PC-3 (cell line): Measurements from ENCODE around the gene DROSHA.

ENCODE experiments used
- CTCF ChIP-seq: fragments of 300-600 bp; sonication (generic); conservative IDR thresholded peaks from 2 replicates; pipeline ENCODE4 v1.5.1; 2017; ENCODE audit warnings: antibody characterized with exemption, low read depth, mild to moderate bottlenecking, low read length
- EZH2 ChIP-seq: fragments of 300-600 bp; sonication (generic); IDR thresholded peaks from one replicate; pipeline ENCODE4 v1.6.1; 2017; ENCODE audit warnings: antibody characterized with exemption, mild to moderate bottlenecking, low read length; ENCODE audit not compliant: unreplicated experiment
- EZH2phosphoT487 ChIP-seq: fragments of 300-600 bp; sonication (generic); IDR thresholded peaks from 2 replicates; pipeline ENCODE4 v1.6.1; 2018; ENCODE audit warnings: mild to moderate bottlenecking, antibody characterized with exemption, low read length, borderline replicate concordance

DNA sequence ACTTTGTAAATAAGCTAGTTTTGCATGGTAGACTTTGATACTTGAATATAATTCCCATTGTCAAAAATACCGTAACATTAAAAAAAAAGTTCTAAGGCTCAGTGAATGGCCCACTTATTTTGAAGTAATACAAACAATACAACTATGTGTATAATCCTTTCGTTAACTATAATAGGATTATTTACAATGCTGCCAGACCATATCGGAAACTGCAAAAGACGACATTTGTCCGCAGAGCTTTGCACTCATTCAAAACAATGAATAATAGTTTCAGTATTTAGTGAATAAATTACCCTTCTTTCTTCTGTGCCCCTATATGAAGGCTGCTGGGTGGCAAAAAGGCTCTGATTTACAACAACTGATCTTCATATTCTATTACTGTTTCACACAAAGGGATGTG lies 121.8 kb downstream of the DROSHA start:
- TF ChIP-seq CTCF (no peak), EZH2phosphoT487 (no peak), EZH2 (no peak)
